HG03108 (cell line): Measurements from ENCODE around the gene OXCT1.
"Not testable (repeated sequence)": the region's sequence is repeated elsewhere in the genome, so short reads cannot be mapped to it uniquely, and the experiment has no call there.

Experiments used
- ATAC-seq: cut with Tn5 transposase; IDR thresholded peaks from one replicate; pipeline ENCODE4 v1.9.1; 2021; ENCODE audit warnings: moderate library complexity; ENCODE audit not compliant: unreplicated experiment

The OXCT1 gene

GRCh38 chr5:41831155-41831554 lies 39.1 kb downstream of the OXCT1 start:
- no peak for ATAC-seq

DNA sequence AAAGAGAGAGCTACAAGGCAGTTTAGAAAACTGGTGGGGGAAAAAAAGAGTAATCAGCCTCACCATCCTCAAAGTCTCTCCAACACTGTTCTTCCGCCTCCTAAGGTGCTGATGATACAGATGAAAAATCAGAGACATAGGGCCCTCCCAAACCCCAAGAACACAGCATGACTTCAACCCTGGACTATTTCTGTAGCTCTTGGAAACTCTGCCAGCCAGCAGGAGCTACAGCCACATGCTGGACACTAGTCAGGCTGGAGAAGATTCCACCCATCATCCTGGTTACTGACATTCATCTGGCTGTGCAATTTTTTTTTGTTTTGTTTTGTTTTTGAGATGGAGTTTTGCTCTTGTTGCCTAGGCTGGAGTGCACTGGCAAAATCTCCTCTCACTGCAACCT lies 42.4 kb downstream of the OXCT1 start:
- ATAC-seq = no peak

GRCh38 chr5:41822036-41822435 lies 48.2 kb downstream of the OXCT1 start:
- ATAC-seq = no peak

GRCh38 chr5:41821051-41821450 lies 49.2 kb downstream of the OXCT1 start:
- no peak for ATAC-seq

- ATAC-seq = no peak
These were observed 50.1 kb downstream of the OXCT1 start for GRCh38 chr5:41820150-41820549.

DNA sequence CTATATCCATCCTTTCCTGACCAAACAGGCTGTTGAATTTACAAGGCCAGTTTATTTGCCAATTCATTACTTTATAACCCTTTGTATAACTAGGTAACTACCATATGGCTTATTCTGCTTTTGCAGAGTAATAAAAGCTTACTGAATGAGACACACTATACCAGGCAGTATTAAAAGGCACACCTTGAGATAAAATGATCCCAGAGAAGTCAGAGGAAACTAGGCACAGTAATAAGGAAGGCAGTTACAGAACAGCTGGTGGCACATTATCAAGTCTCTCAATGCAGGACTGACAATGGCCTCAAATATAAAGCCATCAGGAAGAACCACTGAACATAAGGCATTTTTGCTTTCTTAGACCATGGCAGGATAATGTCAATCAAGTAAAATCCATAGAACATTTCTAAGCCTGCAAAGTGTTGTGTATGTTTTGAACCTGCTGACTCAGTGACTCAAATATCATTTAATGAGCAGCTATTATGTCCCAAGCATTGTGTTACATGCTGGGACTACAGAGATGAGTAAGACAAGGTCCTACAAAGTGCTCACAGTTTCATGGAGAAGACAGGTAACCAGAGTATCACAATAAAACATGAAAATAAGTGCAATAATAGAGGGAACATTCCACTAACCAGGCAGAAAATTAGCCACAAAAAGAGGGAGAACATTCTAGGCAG lies 52.5 kb downstream of the OXCT1 start:
- ATAC-seq = no peak

DNA sequence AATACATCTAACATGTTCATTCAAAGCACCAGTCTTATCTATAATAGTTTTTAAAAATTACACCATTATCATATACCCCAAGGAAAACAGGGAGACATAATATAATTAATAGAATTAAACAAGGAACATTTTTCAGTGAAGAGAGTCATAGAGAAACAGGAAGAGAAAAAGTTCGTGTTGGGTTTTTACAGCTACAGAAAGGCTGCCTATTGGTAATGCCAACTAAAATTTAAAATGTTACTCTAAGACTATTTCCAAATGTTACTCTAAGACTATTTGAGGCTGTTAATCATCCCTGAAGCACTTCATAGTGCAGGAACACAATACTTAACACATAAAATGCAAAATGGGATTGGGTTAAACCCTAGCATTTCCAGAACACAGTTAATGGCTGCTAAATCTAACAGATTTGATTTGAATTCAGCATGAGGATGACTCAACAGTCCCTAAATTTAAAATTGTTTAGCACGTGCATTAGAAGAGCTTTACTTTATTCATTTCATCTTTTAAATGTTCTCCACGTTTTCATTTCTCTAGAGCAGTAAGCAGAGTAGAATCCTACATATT lies 54.5 kb downstream of the OXCT1 start:
- no peak for ATAC-seq

- no peak for ATAC-seq
These were observed 55.0 kb downstream of the OXCT1 start for GRCh38 chr5:41815261-41815660.

DNA sequence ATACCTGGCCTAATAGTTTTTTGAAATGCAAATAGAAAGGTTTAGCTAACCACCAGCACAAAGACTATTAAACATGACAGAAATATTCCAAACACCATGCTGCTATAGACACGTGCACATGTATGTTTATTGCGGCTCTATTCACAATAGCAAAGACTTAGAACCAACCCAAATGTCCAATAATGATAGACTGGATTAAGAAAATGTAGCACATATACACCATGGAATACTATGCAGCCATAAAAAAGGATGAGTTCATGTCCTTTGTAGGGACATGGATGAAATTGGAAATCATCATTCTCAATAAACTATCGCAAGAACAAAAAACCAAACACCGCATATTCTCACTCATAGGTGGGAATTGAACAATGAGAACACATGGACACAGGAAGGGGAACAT lies 55.9 kb downstream of the OXCT1 start:
- not testable (repeated sequence) for ATAC-seq

- no peak for ATAC-seq
These were observed 58.1 kb downstream of the OXCT1 start for GRCh38 chr5:41812156-41812555.

- no peak for ATAC-seq
These were observed 61.1 kb downstream of the OXCT1 start for GRCh38 chr5:41809128-41809527.

DNA sequence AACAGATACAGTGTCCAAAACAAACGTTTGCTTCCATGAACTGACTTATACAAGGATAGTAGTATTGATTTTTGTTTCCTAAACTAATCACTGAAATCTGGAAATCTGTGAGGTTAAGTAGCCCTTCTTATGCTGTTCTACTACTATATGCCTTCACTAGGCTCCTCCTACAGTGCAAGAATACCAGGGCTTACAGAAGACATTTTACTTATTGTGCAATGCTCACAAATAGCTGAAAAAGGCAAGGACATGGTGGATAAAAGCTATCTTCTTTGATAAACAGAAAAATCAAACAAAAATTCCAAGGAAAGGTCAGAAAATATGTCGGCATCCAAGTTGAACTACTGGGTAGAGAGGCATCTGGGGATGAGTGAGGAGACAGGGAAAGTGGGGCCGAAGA lies 61.9 kb downstream of the OXCT1 start:
- ATAC-seq = no peak

DNA sequence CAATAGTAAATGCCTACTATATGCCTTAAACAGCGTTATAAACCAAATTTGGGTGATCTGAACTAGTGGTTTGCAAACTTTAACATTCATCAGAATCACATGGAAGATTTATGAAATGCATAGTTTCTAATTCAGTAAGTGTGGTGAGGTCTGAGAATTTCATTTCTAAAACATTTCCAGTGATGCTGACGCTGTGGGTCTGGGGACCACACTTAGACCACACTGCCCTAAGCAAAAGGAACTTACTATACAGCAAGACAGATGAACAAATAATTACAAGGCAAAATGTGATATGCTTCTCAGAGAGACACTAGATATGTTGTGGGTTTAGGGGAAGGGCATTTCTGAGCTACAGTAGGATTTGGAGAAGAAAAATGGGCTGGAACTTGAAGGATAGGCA lies 72.6 kb downstream of the OXCT1 start:
- ATAC-seq = no peak

DNA sequence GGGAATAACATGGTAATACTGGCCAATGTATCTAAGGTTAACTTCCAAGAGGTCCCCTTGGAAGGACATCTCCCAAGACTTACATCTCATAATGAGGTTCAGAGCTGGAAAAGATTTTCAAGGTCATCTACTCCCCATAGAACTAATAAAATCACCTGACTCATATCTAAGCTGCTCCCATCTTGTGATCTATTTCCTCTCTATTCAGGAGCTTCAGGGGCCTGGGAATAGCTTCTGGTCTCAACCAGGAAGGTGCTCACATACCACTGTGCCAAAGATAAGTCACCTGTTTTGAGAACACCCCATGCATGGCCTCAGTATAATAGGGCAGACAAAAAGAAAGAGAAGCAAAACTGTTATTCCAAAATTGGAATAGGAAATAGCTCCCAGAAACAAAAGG lies 74.2 kb downstream of the OXCT1 start:
- no peak for ATAC-seq

- ATAC-seq = no peak
These were observed 75.1 kb downstream of the OXCT1 start for GRCh38 chr5:41795125-41795524.

- no peak for ATAC-seq
These were observed 75.8 kb downstream of the OXCT1 start for GRCh38 chr5:41794471-41794870.

DNA sequence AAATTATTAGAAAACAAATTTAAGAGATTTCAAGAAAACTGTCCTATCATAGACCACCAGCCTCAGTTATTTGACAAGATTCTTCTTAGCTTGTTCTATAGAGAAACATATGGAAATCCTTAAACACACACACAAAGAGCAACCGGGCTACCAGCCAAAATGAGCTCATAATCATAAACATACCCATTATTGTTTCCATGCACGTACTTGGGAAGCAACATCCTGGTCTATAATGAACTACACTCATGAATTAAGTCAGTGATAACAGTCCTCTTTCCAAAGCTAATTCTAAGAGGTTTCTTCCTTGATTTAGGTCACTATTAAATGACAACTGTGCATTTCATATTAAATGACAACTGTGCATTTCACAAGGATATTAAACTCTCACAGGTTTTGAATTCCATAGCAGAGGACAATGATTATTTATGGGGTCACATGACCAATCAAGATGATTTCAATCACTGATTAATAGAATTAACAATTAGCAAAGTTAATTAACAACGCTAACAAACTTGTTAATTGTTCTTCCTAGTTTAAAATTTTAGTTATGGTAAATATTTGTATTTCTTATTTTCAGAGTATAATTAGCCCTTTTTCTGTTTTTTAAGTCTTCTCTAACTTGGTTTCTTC lies 77.0 kb downstream of the OXCT1 start:
- no peak for ATAC-seq

DNA sequence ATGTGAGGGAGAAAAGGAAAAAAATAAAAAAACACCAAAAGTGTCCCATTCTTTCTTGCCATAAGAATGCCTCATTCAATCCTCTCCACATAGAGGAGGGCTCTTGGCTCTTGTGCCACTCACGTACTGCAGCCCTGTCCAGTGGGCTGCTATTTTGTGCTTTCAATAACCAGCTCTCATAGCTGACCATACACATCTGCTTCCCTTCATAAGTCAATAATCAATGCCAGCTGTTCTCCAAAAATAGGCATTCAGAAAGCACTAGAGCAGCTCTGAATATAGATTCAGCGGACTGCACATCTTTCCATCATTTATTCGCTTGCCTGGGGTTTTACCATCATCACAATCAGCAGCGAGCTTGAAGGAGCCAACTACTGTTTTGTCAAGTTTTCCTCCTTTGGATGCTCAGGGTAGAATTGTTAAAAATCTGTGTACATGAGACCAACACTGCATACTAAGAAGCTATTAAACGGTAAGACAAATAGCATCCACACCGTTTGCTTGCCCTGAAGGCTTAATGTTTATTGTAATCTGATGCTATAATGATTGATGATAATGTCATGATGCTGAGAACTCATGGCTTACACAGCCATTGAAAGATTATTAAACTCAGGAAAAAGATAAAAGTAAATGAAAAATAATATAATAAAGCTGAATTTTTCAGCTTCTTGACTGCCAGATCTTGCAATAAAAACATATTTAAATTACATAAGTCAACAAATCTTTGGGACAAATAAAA lies 80.0 kb downstream of the OXCT1 start:
- no peak for ATAC-seq

DNA sequence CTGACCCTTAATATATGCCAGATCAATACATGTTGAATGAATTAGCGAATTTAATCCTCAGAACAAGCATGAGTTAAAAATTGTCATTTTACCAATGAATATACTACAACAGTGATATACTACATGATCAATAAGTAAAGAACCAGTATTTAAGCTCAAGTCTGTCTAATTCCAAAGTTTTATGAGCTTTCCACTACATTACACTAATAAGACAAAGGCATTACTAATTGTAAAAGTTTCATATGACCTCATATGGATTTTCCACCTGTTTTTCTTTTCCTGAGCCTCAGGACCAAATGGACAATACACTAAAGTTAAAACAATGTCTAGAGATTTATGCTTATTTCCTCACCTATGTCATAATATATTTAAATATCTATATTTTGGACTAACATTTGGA lies 80.8 kb downstream of the OXCT1 start:
- no peak for ATAC-seq

- ATAC-seq = no peak
These were observed 81.3 kb downstream of the OXCT1 start for GRCh38 chr5:41788941-41789368.

DNA sequence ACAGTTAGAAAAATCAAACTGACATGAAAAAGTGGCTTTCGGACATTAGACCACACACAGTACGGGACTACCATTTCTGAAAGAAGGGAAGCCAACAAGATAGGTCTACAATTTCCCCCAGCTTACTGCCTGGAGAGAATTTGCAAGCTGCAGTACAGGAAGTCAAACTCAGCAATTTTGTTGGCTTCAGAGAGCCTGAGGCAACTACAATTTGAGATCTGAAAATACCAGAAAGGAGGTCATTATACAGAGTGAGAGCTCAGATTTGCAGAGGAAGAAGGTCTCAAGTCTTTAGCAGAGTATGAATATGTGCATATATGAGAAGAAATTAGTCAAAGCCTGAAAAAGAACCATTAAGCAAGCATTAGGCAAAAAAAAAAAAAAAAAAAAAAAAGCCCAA lies 83.0 kb downstream of the OXCT1 start:
- no peak for ATAC-seq

GRCh38 chr5:41785061-41785460 lies 85.2 kb downstream of the OXCT1 start:
- ATAC-seq = no peak
